ENCODE results near the gene WT1.
"Not testable (repeated sequence)": the region's sequence is repeated elsewhere in the genome, so short reads cannot be mapped to it uniquely, and the experiment has no call there.

Gene WT1

DNA sequence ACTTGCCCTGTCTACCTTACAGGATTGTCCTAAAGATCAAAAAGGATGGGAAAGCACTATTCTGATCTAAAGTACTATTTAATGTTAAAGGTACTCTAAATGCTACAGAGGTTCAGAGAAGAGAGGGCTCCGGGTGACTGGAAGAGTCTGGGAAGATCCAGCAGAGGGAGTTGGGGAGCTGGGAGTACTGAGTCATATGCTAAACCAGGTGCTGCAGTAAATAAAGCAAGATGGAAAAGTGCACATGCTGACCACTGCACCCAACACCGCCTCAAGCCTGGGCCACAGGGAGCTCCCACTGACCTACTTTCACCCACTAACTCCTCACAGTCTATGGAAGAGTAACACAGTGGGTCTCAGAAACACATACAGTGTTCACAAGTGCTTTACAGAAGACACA is 49.3 kb downstream of the WT1 start:
- DNase-seq, result no peak

GRCh38 chr11:32382339-32383049 is 52.8 kb downstream of the WT1 start:
- DNase-seq, result no peak

DNA sequence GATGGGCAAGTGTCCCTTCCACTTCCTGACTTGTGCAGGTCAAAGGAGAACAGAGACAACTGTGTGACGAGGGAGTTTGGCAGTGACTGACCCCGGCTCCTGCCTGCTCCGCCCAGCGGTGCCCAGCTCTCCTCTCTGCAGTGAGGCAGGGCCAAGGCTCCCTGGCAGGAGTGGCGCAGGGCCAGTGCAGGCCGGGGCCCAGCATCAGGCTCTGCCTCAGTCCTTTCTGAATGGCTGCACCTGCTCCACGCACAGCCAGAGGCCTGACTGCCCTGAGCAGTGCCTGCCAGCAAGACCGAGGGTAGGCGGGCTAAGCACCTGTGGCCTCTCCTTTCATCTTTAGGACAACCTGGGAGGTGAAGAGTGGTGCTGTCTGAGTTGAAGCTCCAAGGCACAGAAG is 54.2 kb downstream of the WT1 start:
- DNase-seq, result no peak

GRCh38 chr11:32379719-32380118 is 55.6 kb downstream of the WT1 start:
- DNase-seq, result no peak

- DNase-seq, result no peak
These were observed 59.5 kb downstream of the WT1 start for GRCh38 chr11:32375826-32376225.

DNA sequence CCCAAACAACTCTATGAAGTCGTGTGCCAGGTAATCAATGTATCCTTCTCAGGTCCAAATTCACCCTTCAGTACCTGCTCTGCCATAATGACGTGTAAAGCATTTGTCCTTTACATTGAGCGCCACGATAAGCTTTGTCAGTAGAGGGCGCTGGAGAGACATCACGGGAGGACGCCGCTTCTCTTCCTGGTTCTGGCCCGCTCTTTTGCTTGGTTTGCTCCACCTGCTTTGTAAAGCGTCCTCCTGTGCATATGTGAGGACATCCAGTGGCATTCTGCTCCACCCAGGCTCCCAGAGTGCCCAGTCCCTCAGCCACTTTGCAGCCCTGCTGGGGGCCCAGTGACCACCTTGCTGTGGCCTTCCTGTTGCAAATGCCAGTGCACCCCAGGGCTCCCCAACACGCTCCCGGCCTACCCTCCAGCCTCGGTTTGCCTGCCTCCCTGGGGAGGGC is 61.1 kb downstream of the WT1 start:
- no peak for DNase-seq

DNA sequence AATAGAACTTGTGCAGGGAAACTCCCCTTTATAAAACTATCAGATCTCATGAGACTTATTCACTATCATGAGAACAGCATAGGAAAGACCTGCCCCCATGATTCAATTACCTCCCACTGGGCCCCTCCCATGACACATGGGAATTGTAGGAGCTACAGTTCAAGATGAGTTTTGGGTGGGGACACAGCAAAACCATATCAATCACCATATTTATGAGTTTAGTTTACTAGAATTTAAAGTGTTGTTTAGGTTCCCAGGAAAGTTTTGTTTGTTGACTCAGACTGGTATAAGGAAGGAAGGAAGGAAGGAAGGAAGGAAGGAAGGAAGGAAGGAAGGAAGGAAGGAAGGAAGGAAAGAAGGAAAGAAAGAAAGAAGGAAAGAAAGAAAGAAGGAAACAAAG is 65.4 kb downstream of the WT1 start:
- DNase-seq, result not testable (repeated sequence)

GRCh38 chr11:32366666-32367065 is 68.7 kb downstream of the WT1 start:
- DNase-seq, result no peak

GRCh38 chr11:32365192-32365591 is 70.1 kb downstream of the WT1 start:
- DNase-seq, result no peak

DNA sequence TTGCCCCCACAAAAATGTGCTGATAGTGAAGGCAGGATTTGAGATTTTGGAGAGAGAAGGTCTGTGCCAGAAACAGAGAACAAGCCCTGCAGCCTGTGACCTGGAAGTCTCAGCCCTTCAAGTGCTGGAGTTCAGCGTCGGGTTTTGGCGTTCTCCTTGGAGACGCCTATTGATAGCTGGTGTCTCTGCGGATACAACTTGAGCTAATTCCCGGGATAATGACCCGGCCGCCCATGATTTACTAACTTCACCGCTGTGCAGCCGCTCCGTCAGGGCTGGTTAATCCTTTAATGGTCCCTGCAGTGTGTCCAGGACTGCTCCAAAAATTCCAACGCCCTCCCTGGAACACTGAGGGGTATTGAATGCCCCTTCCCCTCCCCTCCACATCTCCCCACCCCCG is 76.6 kb downstream of the WT1 start:
- DNase-seq, result no peak

DNA sequence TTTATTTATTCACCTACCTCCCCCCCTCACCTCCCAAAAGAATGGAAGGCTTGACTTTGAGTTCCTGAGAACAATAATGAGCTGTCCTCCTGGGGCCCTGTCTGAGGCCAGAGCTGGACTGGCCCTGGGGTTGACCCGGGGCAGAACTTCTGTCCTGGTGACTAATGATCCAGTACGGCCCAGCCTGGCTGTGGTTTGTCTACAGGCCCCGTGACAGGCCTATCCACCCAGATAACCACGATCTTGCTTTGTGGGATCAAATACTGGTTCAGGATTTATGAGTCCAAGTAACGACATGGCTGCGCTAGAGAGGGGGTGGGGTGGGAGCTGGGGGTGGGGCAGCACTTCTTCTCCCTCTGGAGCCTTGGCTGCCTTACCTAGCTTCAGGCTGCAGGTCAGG is 81.5 kb downstream of the WT1 start:
- no peak for DNase-seq

- DNase-seq, result no peak
These were observed 86.8 kb downstream of the WT1 start for GRCh38 chr11:32348502-32348901.

- DNase-seq, result no peak
These were observed 90.4 kb downstream of the WT1 start for GRCh38 chr11:32344946-32345345.

- DNase-seq, result no peak
These were observed 91.9 kb downstream of the WT1 start for GRCh38 chr11:32343325-32344008.

DNA sequence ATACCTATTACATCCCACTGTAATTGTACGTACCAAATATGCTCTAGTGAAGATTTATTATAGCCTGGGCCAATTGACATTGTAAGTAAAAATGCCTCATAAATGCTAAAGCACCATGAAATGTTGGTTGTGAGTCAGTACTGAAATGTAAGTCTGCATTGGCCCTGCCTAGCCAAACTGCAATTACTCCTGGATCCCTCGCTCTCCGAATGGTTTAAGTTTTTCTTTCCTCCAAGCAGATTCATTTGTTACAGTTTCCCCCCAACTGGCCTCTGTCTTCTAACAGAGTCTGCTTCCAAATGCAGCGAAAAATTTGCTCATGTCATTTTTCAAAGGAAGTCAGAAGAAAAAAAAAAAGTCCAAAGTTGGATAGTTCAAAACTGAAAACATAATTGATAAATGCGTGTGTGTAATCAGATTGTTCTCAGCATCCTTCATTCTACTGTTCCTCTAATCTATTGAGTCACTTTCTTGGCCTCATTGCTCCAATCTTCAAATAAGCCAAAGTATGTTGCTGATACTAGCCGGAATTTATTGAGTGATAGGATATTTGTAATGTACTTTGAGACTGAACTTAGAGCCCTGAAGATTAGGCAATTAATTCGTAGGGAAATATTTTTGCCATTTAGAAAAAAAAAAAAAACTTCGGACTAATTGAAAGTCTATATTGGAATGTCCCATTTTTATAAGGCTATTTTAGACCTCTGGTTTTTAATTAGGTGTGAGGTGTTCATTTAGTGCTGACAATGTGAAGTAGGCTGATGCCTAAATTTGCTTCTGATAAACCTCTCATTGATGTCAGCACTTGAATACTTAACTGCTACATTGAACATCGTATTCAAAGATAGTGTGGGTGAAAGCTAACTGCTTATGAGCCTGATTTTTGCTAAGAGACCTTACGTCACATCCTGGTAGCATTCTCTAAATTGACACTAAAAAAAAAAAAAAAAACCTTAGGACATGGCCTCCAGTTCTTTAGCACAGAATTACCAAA is 93.4 kb downstream of the WT1 start:
- no peak for DNase-seq

DNA sequence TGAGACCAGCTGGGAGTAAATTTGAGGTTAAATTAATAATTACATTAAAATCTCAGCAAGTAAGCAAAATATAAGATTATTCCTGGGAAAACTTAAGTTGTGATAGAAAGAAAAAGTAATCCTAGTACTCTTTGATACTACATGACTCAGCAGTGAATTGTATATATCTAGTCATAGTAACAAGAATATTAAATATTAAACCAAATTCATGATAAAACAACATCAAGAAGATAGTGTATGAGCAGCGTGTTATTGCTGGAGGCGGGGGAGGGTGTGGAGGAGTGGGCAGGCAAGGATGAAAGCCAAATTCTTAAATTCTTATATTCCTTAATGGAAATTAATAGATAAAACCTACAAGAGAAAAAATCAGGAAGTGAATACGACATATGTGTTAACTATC is 95.2 kb downstream of the WT1 start:
- DNase-seq, result no peak
